Astrocyte (in vitro differentiated cells and primary cell): ENCODE data around the gene FAM3D.

Experiments used
- CTCF ChIP-seq: IDR thresholded peaks from 2 replicates; pipeline ENCODE4 v1.5.1; 2011; ENCODE audit warnings: low read depth, mild to moderate bottlenecking, inconsistent platforms, low read length, moderate library complexity; ENCODE audit not compliant: insufficient read depth
- EZH2 ChIP-seq: IDR thresholded peaks from 2 replicates; pipeline ENCODE4 v1.6.1; 2012; ENCODE audit warnings: mild to moderate bottlenecking, low read length, inconsistent platforms; ENCODE audit not compliant: insufficient read depth

DNA sequence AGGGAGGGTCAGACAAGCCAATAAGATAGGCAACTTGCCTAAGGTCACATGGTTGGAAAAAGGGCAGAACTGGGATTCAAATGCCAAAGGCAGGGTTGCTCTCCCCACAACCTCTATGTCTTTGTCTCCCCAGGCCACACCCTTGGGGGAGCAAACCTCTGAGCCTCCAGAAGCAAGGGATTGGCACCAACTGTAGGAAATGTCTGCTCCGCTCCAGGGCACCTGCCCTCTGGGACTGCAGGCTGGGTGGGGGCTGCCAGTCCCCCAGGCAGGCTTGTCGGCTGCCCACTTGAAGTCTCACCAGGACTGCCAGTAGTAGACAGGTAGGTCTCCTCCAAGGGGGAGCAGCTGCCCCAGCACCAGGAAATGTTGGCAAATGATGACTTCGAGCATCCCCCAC, 2.0 kb downstream of the FAM3D start:
- TF ChIP-seq CTCF (no peak), EZH2 (no peak)
